ENCODE results near the gene LPCAT2.

GRCh38 chr16:55481023-55481422, 27.8 kb upstream of the LPCAT2 start:
- no peak for TF ChIP-seq CTCF (IDR thresholded peaks at IDR 0.05)
- TF ChIP-seq ZNF423 (CRISPR knock-in tag; IDR thresholded peaks at IDR 0.05): no peak
